ENCODE measurements around the gene CASS4. TPM values are rescaled to one million over a fixed set of nuclear protein-coding genes. Genes with fewer than 3 reads are reported as not detected.
A peak's percentile ranks its signal among the peaks of the same experiment; 100 is the strongest.

Gene CASS4
- total RNA-seq, 1 donor from 2014 or later: 0.74 TPM

DNA sequence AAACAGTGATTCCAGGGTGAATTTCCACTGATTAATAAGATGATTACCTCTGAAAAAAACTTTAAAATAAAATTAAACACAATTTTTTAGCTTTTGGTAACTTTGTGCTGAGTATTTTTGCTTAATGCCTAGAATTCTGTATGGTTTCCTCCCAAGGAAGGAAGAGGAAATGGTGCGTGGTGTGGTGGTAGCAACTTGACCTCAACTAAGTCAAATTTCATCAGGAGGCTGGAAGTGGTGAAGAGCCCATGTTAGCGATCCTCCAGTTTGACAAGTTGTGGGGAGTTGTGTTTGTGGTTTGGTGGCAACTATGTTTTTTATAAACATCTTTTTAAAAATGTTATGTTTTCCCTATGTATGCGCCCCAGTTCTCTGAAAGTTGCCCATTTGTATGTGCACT is 51.4 kb downstream of the CASS4 start:
- intact Hi-C loops (cut with DNase I): loop anchor here (10.0 kb wide), 1 partner anchor 69 kb away; the partner anchor contains the start of genes AURKA and CSTF1

DNA sequence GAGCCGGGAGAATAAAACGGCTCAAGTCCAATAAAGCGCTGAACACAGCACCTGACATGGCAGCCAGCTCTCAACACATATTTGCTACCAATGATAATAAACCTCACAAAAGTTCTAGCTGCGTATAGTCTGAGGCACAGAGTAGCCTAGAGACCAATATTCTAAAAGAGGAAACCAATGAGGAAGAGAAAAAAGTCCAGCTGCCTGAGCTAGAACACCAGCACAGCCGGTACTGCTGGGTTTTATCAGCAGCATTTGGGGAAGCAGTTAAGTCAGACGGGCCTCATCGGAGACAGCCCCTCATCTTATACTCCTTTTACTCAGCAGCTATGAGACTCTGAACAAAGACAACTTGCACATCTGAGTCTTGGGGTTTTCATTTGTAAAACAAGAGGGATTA is 53.9 kb downstream of the CASS4 start:
- Histone ChIP-seq H3K4me3 (no peak overlapping the region), H3K36me3 (no peaks in the 10 kb centered on the region), H3K4me1 (peaks cover 32% of the 10 kb centered on the region), H3K27ac (no peak overlapping the region), H3K9me3 (no peaks in the 10 kb centered on the region), H3K27me3 (no peaks in the 10 kb centered on the region)
- TF ChIP-seq POLR2AphosphoS5 (IDR thresholded peaks at IDR 0.05; ENCODE audit: insufficient read depth in 1 of 2, low read depth in 1 of 2) (no peak), POLR2A (IDR thresholded peaks at IDR 0.05) (no peak)
- TF ChIP-seq, protein P1, sequence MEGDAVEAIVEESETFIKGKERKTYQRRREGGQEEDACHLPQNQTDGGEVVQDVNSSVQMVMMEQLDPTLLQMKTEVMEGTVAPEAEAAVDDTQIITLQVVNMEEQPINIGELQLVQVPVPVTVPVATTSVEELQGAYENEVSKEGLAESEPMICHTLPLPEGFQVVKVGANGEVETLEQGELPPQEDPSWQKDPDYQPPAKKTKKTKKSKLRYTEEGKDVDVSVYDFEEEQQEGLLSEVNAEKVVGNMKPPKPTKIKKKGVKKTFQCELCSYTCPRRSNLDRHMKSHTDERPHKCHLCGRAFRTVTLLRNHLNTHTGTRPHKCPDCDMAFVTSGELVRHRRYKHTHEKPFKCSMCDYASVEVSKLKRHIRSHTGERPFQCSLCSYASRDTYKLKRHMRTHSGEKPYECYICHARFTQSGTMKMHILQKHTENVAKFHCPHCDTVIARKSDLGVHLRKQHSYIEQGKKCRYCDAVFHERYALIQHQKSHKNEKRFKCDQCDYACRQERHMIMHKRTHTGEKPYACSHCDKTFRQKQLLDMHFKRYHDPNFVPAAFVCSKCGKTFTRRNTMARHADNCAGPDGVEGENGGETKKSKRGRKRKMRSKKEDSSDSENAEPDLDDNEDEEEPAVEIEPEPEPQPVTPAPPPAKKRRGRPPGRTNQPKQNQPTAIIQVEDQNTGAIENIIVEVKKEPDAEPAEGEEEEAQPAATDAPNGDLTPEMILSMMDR (IDR thresholded peaks at IDR 0.05): no peak
- no peak for DNase-seq (ENCODE audit: extremely low spot score in 2 of 2)
- intact Hi-C loops (cut with DNase I): loop anchor here (10.0 kb wide), 1 partner anchor 71 kb away; the partner anchor contains the start of genes AURKA and CSTF1

More for the DNA sequence above, 51.4 kb downstream of the CASS4 start:
- Histone ChIP-seq H3K4me3 (no peak overlapping the region), H3K27ac (no peak overlapping the region), H3K27me3 (no peaks in the 10 kb centered on the region), H3K4me1 (peaks cover 9% of the 10 kb centered on the region), H3K36me3 (no peaks in the 10 kb centered on the region), H3K9me3 (no peaks in the 10 kb centered on the region)
- no peak for DNase-seq (ENCODE audit: extremely low spot score in 2 of 2)
- TF ChIP-seq POLR2AphosphoS5 (IDR thresholded peaks at IDR 0.05; ENCODE audit: insufficient read depth in 1 of 2, low read depth in 1 of 2) (no peak), POLR2A (IDR thresholded peaks at IDR 0.05) (no peak)
- TF ChIP-seq, protein P1 (IDR thresholded peaks at IDR 0.05): no peak

DNA sequence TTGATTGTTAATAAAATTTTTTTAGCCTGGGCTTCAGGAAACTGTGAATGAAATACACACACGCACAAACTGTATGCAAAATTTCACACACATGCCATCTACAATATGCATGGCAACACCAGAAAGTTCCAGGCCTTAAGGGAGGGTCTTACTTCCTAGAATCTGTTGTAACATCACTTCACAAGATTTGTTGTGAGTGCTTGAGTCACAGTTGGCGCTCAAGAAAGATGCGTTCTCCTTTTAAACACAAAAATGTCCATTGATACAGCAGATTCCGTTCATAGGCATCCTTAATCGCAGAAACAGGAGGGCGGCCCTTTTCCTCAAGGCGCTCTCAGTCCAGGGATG is 55.9 kb downstream of the CASS4 start:
- peak overlapping the region; percentile 78 for H3K4me3 ChIP-seq
- peaks cover 34% of the 10 kb centered on the region for H3K4me1 ChIP-seq
- DNase-seq (ENCODE audit: extremely low spot score in 2 of 2): no peak
- H3K27ac ChIP-seq: peak overlapping the region; percentile 64
- H3K36me3 ChIP-seq: no peaks in the 10 kb centered on the region
- TF ChIP-seq POLR2A (IDR thresholded peaks at IDR 0.05): no peak
- no peak for TF ChIP-seq POLR2AphosphoS5 (IDR thresholded peaks at IDR 0.05; ENCODE audit: insufficient read depth in 1 of 2, low read depth in 1 of 2)
- TF ChIP-seq, protein P1 (IDR thresholded peaks at IDR 0.05): no peak
- intact Hi-C loops (cut with DNase I): loop anchor here (10.0 kb wide), 1 partner anchor 73 kb away; the partner anchor contains the start of genes AURKA and CSTF1
- no peaks in the 10 kb centered on the region for H3K27me3 ChIP-seq
- no peaks in the 10 kb centered on the region for H3K9me3 ChIP-seq

DNA sequence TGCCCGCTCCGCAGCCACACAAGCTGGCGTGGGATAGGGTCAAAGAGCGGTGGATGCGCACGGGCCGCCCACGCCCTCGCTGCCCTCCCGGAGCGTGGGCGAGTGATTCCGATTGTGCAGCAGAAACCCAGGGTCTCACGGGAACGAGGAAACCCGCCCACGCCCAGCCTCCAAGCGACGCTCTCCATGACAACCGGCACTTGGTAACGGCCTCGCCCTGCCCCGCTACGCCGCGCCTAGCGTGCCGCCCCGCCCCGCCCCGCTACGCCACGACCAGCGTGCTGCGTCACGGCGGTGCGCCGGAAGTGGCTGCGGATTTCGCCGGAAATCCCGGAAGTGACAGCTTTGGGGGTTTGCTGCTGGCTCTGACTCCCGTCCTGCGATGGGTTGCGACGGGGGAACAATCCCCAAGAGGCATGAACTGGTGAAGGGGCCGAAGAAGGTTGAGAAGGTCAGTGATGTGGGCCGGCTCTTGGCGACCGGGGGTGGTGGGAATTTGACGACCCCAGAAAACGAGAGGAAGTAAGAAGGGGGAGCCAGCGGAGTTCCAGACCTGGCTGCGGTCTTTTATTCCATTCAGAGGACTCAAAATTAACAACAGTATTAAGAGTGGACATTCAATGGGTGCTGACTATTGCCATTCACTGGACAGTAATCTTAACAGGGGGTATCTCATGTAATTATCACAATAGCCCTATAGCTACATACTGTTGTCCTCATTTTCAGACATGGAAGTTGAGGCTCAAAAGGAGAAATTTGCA is 56.4 kb downstream of the CASS4 start, which contains the start of gene RTF2:
TSS of gene RTF2 (plus strand) at position 312 of the 761 bp plus-strand sequence. CDS start at position 383, 71 bp downstream.
- intact Hi-C loops (cut with DNase I): loop anchor here (10.0 kb wide), 1 partner anchor 74 kb away; the partner anchor contains the start of genes AURKA and CSTF1
- H3K27me3 ChIP-seq: no peaks in the 10 kb centered on the region
- H3K4me3 ChIP-seq: peak within 1 kb of the TSS; percentile 78
- H3K9me3 ChIP-seq: no peaks in the 10 kb centered on the region
- peak in 1 of 2 donors; percentile 90 for DNase-seq (ENCODE audit: extremely low spot score in 2 of 2)
- peaks cover 34% of the 10 kb centered on the region for H3K4me1 ChIP-seq
- H3K27ac ChIP-seq: peak within 1 kb of the TSS; percentile 64
- TF ChIP-seq POLR2A (IDR thresholded peaks at IDR 0.05): no peak
- TF ChIP-seq POLR2AphosphoS5 (IDR thresholded peaks at IDR 0.05; ENCODE audit: insufficient read depth in 1 of 2, low read depth in 1 of 2): peak; percentile 86 to 91
- peaks cover under 1 to 4% of the 10 kb centered on the region in 2 donors for H3K36me3 ChIP-seq

DNA sequence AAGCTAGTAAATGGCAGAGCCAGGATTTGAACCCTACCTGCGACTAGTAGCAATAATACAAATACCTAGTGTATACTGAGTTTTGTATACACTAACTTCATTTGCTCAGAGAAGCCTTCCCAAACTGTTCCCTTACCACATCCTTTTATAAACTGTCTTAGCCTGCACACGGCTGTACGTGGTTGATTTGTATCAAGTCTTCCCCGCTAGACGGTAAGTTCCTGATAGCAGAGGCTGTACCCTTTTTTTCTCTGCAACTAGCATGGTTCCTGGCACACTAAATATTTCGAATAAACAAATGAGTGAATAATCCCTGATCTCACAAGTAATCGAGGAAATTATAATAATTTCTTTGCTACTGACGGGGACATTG is 57.0 kb downstream of the CASS4 start:
- Histone ChIP-seq H3K27ac (peak overlapping the region; percentile 64), H3K36me3 (peaks cover 4 to 9% of the 10 kb centered on the region in 2 donors), H3K4me3 (peak overlapping the region; percentile 78), H3K27me3 (no peaks in the 10 kb centered on the region), H3K9me3 (no peaks in the 10 kb centered on the region), H3K4me1 (peaks cover 34% of the 10 kb centered on the region)
- no peak for DNase-seq (ENCODE audit: extremely low spot score in 2 of 2)
- TF ChIP-seq POLR2A (IDR thresholded peaks at IDR 0.05) (no peak), POLR2AphosphoS5 (IDR thresholded peaks at IDR 0.05; ENCODE audit: insufficient read depth in 1 of 2, low read depth in 1 of 2) (no peak)
- TF ChIP-seq, protein P1 (IDR thresholded peaks at IDR 0.05): no peak
- intact Hi-C loops (cut with DNase I): loop anchor here (10.0 kb wide), 1 partner anchor 74 kb away; the partner anchor contains the start of genes AURKA and CSTF1
